Parathyroid adenoma (tissue), 2 donors: ENCODE data around the gene SMO.
"Not testable (repeated sequence)": the region's sequence is repeated elsewhere in the genome, so short reads cannot be mapped to it uniquely, and the experiment has no call there.

Source experiments
- H2AFZ ChIP-seq: fragments of 300-600 bp; sonication (generic); one replicate; pipeline ENCODE4 v1.7.0; 2017; ENCODE audit warnings: antibody characterized with exemption, mild to moderate bottlenecking
- H3K27ac ChIP-seq: fragments of 300-600 bp; sonication (generic); one replicate; pipeline ENCODE4 v1.7.0; 2017
- H3K27me3 ChIP-seq: fragments of 300-600 bp; sonication (generic); one replicate; pipeline ENCODE4 v1.7.0; 2017; ENCODE audit warnings: low read length; ENCODE audit not compliant: control insufficient read depth, insufficient read depth
- H3K36me3 ChIP-seq: fragments of 300-600 bp; sonication (generic); one replicate; pipeline ENCODE4 v1.7.0; 2017; ENCODE audit warnings: low read length; ENCODE audit not compliant: control insufficient read depth, insufficient read depth
- H3K4me1 ChIP-seq: fragments of 300-600 bp; sonication (generic); one replicate; pipeline ENCODE4 v1.7.0; 2017; ENCODE audit warnings: control low read depth
- H3K4me2 ChIP-seq: fragments of 300-600 bp; sonication (generic); one replicate; pipeline ENCODE4 v1.7.0; 2017; ENCODE audit warnings: low read length
- H3K4me3 ChIP-seq: fragments of 300-600 bp; sonication (generic); one replicate; pipeline ENCODE4 v1.7.0; 2017; ENCODE audit warnings: low read depth, low read length
- H3K79me2 ChIP-seq: fragments of 300-600 bp; sonication (generic); one replicate; pipeline ENCODE4 v1.7.0; 2017; ENCODE audit warnings: control low read depth
- H3K9ac ChIP-seq: fragments of 300-600 bp; sonication (generic); one replicate; pipeline ENCODE4 v1.7.0; 2017; ENCODE audit warnings: mild to moderate bottlenecking
- H3K9me3 ChIP-seq: fragments of 300-600 bp; sonication (generic); one replicate; pipeline ENCODE4 v1.7.0; 2017; ENCODE audit warnings: low read length; ENCODE audit not compliant: control insufficient read depth
- TF ChIP-seq, protein P1 (sequence below): fragments of 300-600 bp; sonication (generic); IDR thresholded peaks from one replicate; pipeline ENCODE4 v1.7.0; 2017; ENCODE audit warnings: antibody characterized with exemption, mild to moderate bottlenecking
- donor health status: primary hyperparathyroidism.

Gene SMO

DNA sequence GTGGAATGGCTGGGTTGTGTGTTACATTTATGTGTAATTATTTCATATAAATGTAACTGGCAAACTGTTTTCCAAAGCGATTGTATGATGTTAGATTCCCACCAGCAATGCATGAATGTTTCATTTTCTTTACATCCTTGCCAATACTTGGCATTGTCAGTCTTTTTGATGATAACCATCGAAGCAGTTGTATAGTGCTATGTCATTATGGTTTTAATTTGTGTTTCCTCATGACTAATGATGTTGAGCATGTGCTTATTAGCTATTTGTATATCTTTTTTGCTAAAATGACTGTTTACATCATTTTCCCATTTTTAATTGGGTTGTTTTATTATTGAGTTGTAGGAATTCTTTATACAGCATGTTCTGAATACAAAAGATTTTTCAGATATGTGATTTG is 58.7 kb downstream of the SMO start:
- no peaks in the 10 kb centered on the region for H3K36me3 ChIP-seq
- TF ChIP-seq, protein P1, sequence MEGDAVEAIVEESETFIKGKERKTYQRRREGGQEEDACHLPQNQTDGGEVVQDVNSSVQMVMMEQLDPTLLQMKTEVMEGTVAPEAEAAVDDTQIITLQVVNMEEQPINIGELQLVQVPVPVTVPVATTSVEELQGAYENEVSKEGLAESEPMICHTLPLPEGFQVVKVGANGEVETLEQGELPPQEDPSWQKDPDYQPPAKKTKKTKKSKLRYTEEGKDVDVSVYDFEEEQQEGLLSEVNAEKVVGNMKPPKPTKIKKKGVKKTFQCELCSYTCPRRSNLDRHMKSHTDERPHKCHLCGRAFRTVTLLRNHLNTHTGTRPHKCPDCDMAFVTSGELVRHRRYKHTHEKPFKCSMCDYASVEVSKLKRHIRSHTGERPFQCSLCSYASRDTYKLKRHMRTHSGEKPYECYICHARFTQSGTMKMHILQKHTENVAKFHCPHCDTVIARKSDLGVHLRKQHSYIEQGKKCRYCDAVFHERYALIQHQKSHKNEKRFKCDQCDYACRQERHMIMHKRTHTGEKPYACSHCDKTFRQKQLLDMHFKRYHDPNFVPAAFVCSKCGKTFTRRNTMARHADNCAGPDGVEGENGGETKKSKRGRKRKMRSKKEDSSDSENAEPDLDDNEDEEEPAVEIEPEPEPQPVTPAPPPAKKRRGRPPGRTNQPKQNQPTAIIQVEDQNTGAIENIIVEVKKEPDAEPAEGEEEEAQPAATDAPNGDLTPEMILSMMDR = no peak

GRCh38 chr7:129252128-129252527 is 63.7 kb downstream of the SMO start:
- H3K36me3 ChIP-seq = no peaks in the 10 kb centered on the region
- H3K79me2 ChIP-seq = peaks cover 11% of the 10 kb centered on the region
- peaks cover 4% of the 10 kb centered on the region for H3K4me1 ChIP-seq
- H3K27me3 ChIP-seq = no peaks in the 10 kb centered on the region
- H3K27ac ChIP-seq = no peak overlapping the region
- TF ChIP-seq, protein P1 = no peak
- no peak overlapping the region for H3K4me2 ChIP-seq
- no peaks in the 10 kb centered on the region for H3K9me3 ChIP-seq
- no peak overlapping the region for H3K4me3 ChIP-seq
- H2AFZ ChIP-seq = no peak overlapping the region
- no peak overlapping the region for H3K9ac ChIP-seq

More for the DNA sequence above, 58.7 kb downstream of the SMO start:
- Histone ChIP-seq H3K4me1 (peaks cover 1% of the 10 kb centered on the region), H3K9me3 (no peaks in the 10 kb centered on the region), H3K27me3 (no peaks in the 10 kb centered on the region), H2AFZ (no peak overlapping the region), H3K4me2 (no peak overlapping the region), H3K79me2 (peaks cover 14% of the 10 kb centered on the region), H3K4me3 (no peak overlapping the region), H3K27ac (no peak overlapping the region), H3K9ac (no peak overlapping the region)

DNA sequence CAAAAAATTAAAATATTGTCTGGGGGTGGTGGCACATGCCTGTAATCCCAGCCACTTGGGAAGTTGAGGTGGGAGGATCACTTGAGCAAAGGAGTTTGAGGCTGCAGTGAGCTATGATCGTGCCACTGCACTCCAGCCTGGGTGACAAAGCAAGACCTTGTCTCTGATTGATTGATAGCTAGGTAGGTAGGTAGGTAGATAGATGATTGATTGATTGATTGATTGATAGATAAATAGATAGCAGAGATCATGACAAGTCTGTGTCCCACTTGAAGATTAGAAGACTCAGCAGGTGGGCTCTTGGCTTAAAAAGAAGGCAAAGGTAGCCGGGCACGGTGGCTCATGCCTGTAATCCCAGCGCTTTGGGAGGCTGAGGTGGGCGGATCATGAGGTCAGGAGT is 64.2 kb downstream of the SMO start:
- H3K79me2 ChIP-seq = peaks cover 14% of the 10 kb centered on the region
- not testable (repeated sequence) for H3K4me1 ChIP-seq, H3K9ac ChIP-seq, H3K27me3 ChIP-seq, H3K4me2 ChIP-seq, H3K27ac ChIP-seq, H3K4me3 ChIP-seq, H3K9me3 ChIP-seq, H3K36me3 ChIP-seq, H2AFZ ChIP-seq

- Histone ChIP-seq H3K79me2 (peaks cover 20% of the 10 kb centered on the region), H3K9ac (no peak overlapping the region), H3K27me3 (no peaks in the 10 kb centered on the region), H3K4me3 (no peak overlapping the region), H3K4me2 (no peak overlapping the region), H2AFZ (no peak overlapping the region), H3K4me1 (peaks cover 4% of the 10 kb centered on the region), H3K9me3 (no peaks in the 10 kb centered on the region), H3K36me3 (no peaks in the 10 kb centered on the region), H3K27ac (no peak overlapping the region)
- TF ChIP-seq, protein P1 = no peak
Measured at GRCh38 chr7:129255800-129256199, 67.4 kb downstream of the SMO start.

DNA sequence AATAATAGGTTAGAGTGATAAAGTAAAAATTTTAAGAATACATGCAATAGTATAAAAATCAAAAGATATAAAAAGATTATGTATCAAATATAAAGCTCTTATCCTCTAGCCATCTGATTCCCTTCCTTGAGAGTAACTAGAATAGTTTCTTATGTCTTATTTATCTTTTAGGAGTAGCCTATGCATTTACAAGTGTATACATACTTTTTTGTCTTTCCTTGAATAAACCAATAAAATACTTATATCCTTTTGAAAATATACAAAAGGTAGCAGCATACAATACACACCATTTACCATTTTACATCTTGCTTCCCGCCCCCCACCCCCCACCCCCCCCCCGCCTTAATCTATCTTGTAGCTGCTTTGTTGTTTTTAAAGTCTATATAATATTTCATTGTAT is 67.8 kb downstream of the SMO start:
- H3K9ac ChIP-seq = no peak overlapping the region
- H3K36me3 ChIP-seq = no peaks in the 10 kb centered on the region
- no peak overlapping the region for H3K4me3 ChIP-seq
- no peak overlapping the region for H2AFZ ChIP-seq
- H3K27me3 ChIP-seq = no peaks in the 10 kb centered on the region
- peaks cover 4% of the 10 kb centered on the region for H3K4me1 ChIP-seq
- no peaks in the 10 kb centered on the region for H3K9me3 ChIP-seq
- H3K79me2 ChIP-seq = peaks cover 20% of the 10 kb centered on the region
- H3K27ac ChIP-seq = no peak overlapping the region
- TF ChIP-seq, protein P1 = no peak
- no peak overlapping the region for H3K4me2 ChIP-seq
